H1 (cell line): ENCODE data around the gene DPF1. TPM values are rescaled to one million over a fixed set of nuclear protein-coding genes. Genes with fewer than 3 reads are reported as not detected.
A peak's percentile ranks its signal among the peaks of the same experiment; 100 is the strongest.

Experiments
- CTCF ChIA-PET: fragments of 300-600 bp; sonication (Branson Sonifier 250); formaldehyde crosslinking; loops from one replicate; lab custom pipeline; 2021; ENCODE audit not compliant: partially characterized antibody; lab: Charles Lee
- POLR2A ChIA-PET: fragments of 300-600 bp; sonication (Branson Sonifier 250); formaldehyde crosslinking; loops from one replicate; lab custom pipeline; 2021; ENCODE audit warnings: inconsistent platforms; ENCODE audit not compliant: partially characterized antibody; lab: Charles Lee
- DNase-seq, 2 experiments: peaks; one replicate each; pipeline versions ENCODE4 v3.0.0 to v3.0.0-alpha.2; 2010 to 2022; ENCODE audit warnings: low spot score in 2 of 2, low read depth in 1 of 2, mixed read lengths in 1 of 2
- FAIRE-seq: peaks from 2 replicates; lab custom pipeline; 2011; peaks lifted over from hg19 to GRCh38; lab: Jason Lieb, UNC
- H2AFZ ChIP-seq: 2 replicates; pipeline ENCODE4 v1.8.1; 2012; ENCODE audit warnings: low read length, inconsistent platforms
- H2AK5ac ChIP-seq: 2 replicates; pipeline ENCODE4 v1.6.1; 2013; ENCODE audit warnings: low read depth, low read length
- H2BK120ac ChIP-seq: replicated peaks from 2 replicates; pipeline ENCODE3; 2013; ENCODE audit warnings: low read depth, low read length, inconsistent platforms
- H2BK12ac ChIP-seq: 2 replicates; pipeline ENCODE4 v1.6.1; 2013; ENCODE audit warnings: low read depth, low read length
- H2BK15ac ChIP-seq: 2 replicates; pipeline ENCODE4 v1.6.1; 2013; ENCODE audit warnings: low read length
- H2BK20ac ChIP-seq: 2 replicates; pipeline ENCODE4 v1.6.1; 2013; ENCODE audit warnings: low read length
- H2BK5ac ChIP-seq: 2 replicates; pipeline ENCODE4 v1.6.1; 2013; ENCODE audit warnings: low read depth, low read length
- H3K14ac ChIP-seq: 2 replicates; pipeline ENCODE4 v1.6.1; 2013; ENCODE audit warnings: inconsistent platforms; ENCODE audit not compliant: insufficient read length
- H3K18ac ChIP-seq: 2 replicates; pipeline ENCODE4 v1.6.1; 2013; ENCODE audit warnings: low read length; ENCODE audit errors: extremely low read depth
- H3K23ac ChIP-seq: 2 replicates; pipeline ENCODE4 v1.6.1; 2013; ENCODE audit warnings: inconsistent platforms; ENCODE audit not compliant: insufficient read length
- H3K23me2 ChIP-seq: 2 replicates; pipeline ENCODE4 v1.6.1; 2013; ENCODE audit warnings: low read depth, low read length
- H3K27ac ChIP-seq: 2 replicates; pipeline ENCODE4 v1.6.1; 2011; ENCODE audit warnings: low read depth, low read length, inconsistent platforms
- H3K27me3 ChIP-seq, 4 experiments: replicated peaks in 1 of 4; 1 replicate in 1 of 4; 2 replicates in 3 of 4; pipeline versions ENCODE4 v1.6.1 to v1.8.1; 2011 to 2013; ENCODE audit warnings: low read length in 3 of 4, mild to moderate bottlenecking in 3 of 4, inconsistent platforms in 2 of 4, mixed read lengths in 2 of 4, moderate library complexity in 1 of 4; ENCODE audit not compliant: control insufficient read depth in 3 of 4, insufficient read depth in 3 of 4; ENCODE audit errors: extremely low read depth in 1 of 4
- H3K36me3 ChIP-seq, 4 experiments: 2 replicates each; pipeline versions ENCODE4 v1.6.1 to v1.8.1; 2011 to 2013; ENCODE audit warnings: mild to moderate bottlenecking in 4 of 4, low read length in 3 of 4, moderate library complexity in 2 of 4, control low read depth in 1 of 4, inconsistent platforms in 1 of 4; ENCODE audit not compliant: insufficient read depth in 4 of 4, control insufficient read depth in 2 of 4
- H3K4ac ChIP-seq: replicated peaks from 2 replicates; pipeline ENCODE3; 2013; ENCODE audit warnings: low read length, low read depth, mixed read lengths, inconsistent platforms; ENCODE audit not compliant: insufficient read length
- H3K4me1 ChIP-seq, 4 experiments: replicated peaks in 1 of 4; 1 replicate in 1 of 4; 2 replicates in 3 of 4; pipeline versions ENCODE4 v1.6.1 to v1.8.1; 2011 to 2013; ENCODE audit warnings: low read length in 3 of 4, inconsistent platforms in 2 of 4, mixed read lengths in 1 of 4; ENCODE audit not compliant: insufficient read depth in 4 of 4, control insufficient read depth in 3 of 4
- H3K4me2 ChIP-seq, 2 experiments: 2 replicates each; pipeline versions ENCODE4 v1.6.1 to v1.8.1; 2011 to 2013; ENCODE audit warnings: low read depth in 2 of 2, low read length in 2 of 2, control low read depth in 1 of 2, inconsistent platforms in 1 of 2, mild to moderate bottlenecking in 1 of 2; ENCODE audit not compliant: insufficient read depth in 1 of 2
- H3K4me3 ChIP-seq, 4 experiments: fragments of 200-600, 300-600 bp in 1 of 4; sonication (generic), shearing (Covaris generic), sonication (Bioruptor Twin) in 1 of 4; 2 replicates each; pipeline versions ENCODE4 v1.5.1 to v1.8.1; 2011 to 2016; ENCODE audit warnings: low read length in 4 of 4, low read depth in 3 of 4, control low read depth in 2 of 4, inconsistent platforms in 2 of 4, mild to moderate bottlenecking in 2 of 4, mixed read lengths in 1 of 4, moderate library complexity in 1 of 4; ENCODE audit not compliant: insufficient read depth in 2 of 4; ENCODE audit errors: extremely low read depth in 1 of 4
- H3K56ac ChIP-seq: replicated peaks from 2 replicates; pipeline ENCODE3; 2013; ENCODE audit warnings: low read depth, mild to moderate bottlenecking, mixed read lengths, low read length, inconsistent platforms; ENCODE audit not compliant: insufficient read length
- H3K79me1 ChIP-seq: 2 replicates; pipeline ENCODE4 v1.6.1; 2013; ENCODE audit warnings: low read depth, low read length, control low read depth
- H3K79me2 ChIP-seq, 2 experiments: 2 replicates each; pipeline versions ENCODE4 v1.6.1 to v1.8.1; 2012 to 2013; ENCODE audit warnings: low read length in 2 of 2, mild to moderate bottlenecking in 2 of 2, inconsistent platforms in 1 of 2; ENCODE audit not compliant: insufficient read depth in 2 of 2, control insufficient read depth in 1 of 2
- H3K9ac ChIP-seq, 4 experiments: replicated peaks in 1 of 4; 1 replicate in 1 of 4; 2 replicates in 3 of 4; pipeline versions ENCODE4 v1.6.1 to v1.8.1; 2011 to 2013; ENCODE audit warnings: low read depth in 3 of 4, low read length in 3 of 4, control low read depth in 2 of 4, mild to moderate bottlenecking in 2 of 4, moderate library complexity in 2 of 4, inconsistent platforms in 1 of 4; ENCODE audit errors: extremely low read depth in 1 of 4
- H3K9me3 ChIP-seq, 2 experiments: 2 replicates each; pipeline versions ENCODE4 v1.6.1 to v1.8.1; 2012 to 2013; ENCODE audit warnings: mild to moderate bottlenecking in 2 of 2, moderate library complexity in 2 of 2, control low read depth in 1 of 2, inconsistent platforms in 1 of 2, low read depth in 1 of 2, low read length in 1 of 2, mixed read lengths in 1 of 2; ENCODE audit not compliant: insufficient read depth in 2 of 2
- H4K20me1 ChIP-seq, 2 experiments: replicated peaks in 1 of 2; 2 replicates each; pipeline versions ENCODE3 to v1.8.1; 2011 to 2013; ENCODE audit warnings: inconsistent platforms in 2 of 2, low read length in 2 of 2, mild to moderate bottlenecking in 1 of 2; ENCODE audit not compliant: insufficient read depth in 2 of 2, control insufficient read depth in 1 of 2
- H4K5ac ChIP-seq: 2 replicates; pipeline ENCODE4 v1.6.1; 2013; ENCODE audit warnings: low read length, low read depth, mixed read lengths, inconsistent platforms; ENCODE audit not compliant: insufficient read length
- H4K8ac ChIP-seq: 2 replicates; pipeline ENCODE4 v1.8.0; 2013; ENCODE audit warnings: mild to moderate bottlenecking, moderate library complexity, low read length, inconsistent platforms; ENCODE audit not compliant: insufficient read depth; ENCODE audit errors: extremely low read depth
- H4K91ac ChIP-seq: replicated peaks from 2 replicates; pipeline ENCODE3; 2013; ENCODE audit warnings: low read length, mixed read lengths, inconsistent platforms; ENCODE audit not compliant: insufficient read length
- HDAC6 ChIP-seq: IDR thresholded peaks from one replicate; pipeline ENCODE4 v1.7.1; 2012; ENCODE audit warnings: low read depth, mild to moderate bottlenecking, inconsistent platforms, low read length, moderate library complexity
- RFX5 ChIP-seq: IDR thresholded peaks from 2 replicates; pipeline ENCODE4 v1.6.1; 2011; ENCODE audit warnings: low read depth, low read length, improper control_type of control experiment, borderline replicate concordance
- WGBS, 2 experiments: shearing (Covaris generic) in 1 of 2; methylation state at CpG; one replicate each; pipeline versions ENCODE4 v1.1.6 to v1.1.7; 2013 to 2015; ENCODE audit warnings: low lambda C conversion rate in 2 of 2, mixed read lengths in 2 of 2, inconsistent platforms in 1 of 2, low coverage in 1 of 2, missing lambda C conversion rate in 1 of 2; ENCODE audit not compliant: insufficient replicate concordance in 2 of 2, insufficient coverage in 1 of 2, insufficient read length in 1 of 2; ENCODE audit errors: extremely low coverage in 1 of 2, missing lambda C conversion rate in 1 of 2; 5-methylcytosine and 5-hydroxymethylcytosine counted together
- polyA plus RNA-seq, 7 experiments: library from polyadenylated mRNA; depleted of rRNA in 3 of 7; stranded (reverse) in 5 of 7; unstranded in 2 of 7; fragments of >200 nt in 5 of 7; fragments of 200-250 nt in 2 of 7; gene quantifications; 1 replicate in 5 of 7; 2 replicates in 1 of 7; 4 replicates in 1 of 7; pipeline versions ENCODE4 v1.2.1 to v1.2.3, GENCODE V29; 2011 to 2013; ENCODE audit warnings: missing spikeins in 2 of 7, mixed read lengths in 2 of 7
- total RNA-seq: library from RNA; stranded (reverse); fragmentation: NEBNext Ultra II Directional; extraction: Animal tissue kit (Norgen Biotek cat#: 25700); gene quantifications from 2 replicates; pipeline ENCODE4 v1.2.1, GENCODE V29; 2021

Gene DPF1
- total and polyA plus RNA-seq, 2 of the 8 experiments (the other 6 are each of a cell fraction or from before 2014, with no cell fraction given), result 12.9 to 15.6 TPM

- TF ChIP-seq HDAC6 (no peak), RFX5 (no peak)
- DNase-seq, result no peak
- POLR2A ChIA-PET, result interaction anchor here (0.6 to 1.2 kb wide), 2 partner anchors 16 to 178 kb away, joined by 3 read pairs; partner anchors contain the start of gene SPINT2
Measured at GRCh38 chr19:38248421-38248820, 24.4 kb upstream of the DPF1 start.

More at GRCh38 chr19:38248421-38248820, 24.4 kb upstream of the DPF1 start:
- Histone ChIP-seq H2BK120ac (no peak overlapping the region), H4K8ac (no peak overlapping the region), H3K36me3 (no peaks in the 10 kb centered on the region), H3K9ac (no peak overlapping the region), H3K4me3 (no peak overlapping the region), H4K91ac (no peak overlapping the region), H3K4me2 (no peak overlapping the region), H2BK20ac (no peak overlapping the region), H3K18ac (no peak overlapping the region), H2BK15ac (no peak overlapping the region), H4K5ac (no peak overlapping the region), H2AFZ (no peak overlapping the region), H4K20me1 (no peaks in the 10 kb centered on the region), H2BK12ac (no peak overlapping the region), H3K27me3 (no peaks in the 10 kb centered on the region; a peak in 2 of 7 replicates), H3K79me2 (no peaks in the 10 kb centered on the region), H2AK5ac (0 out of 2 replicates have a peak overlapping the region, but pooled peaks have one; percentile 17), H3K27ac (no peak overlapping the region), H3K4me1 (peaks cover 10 to 33% (median 22%) of the 10 kb centered on the region in 4 experiments), H3K79me1 (no peaks in the 10 kb centered on the region), H3K4ac (no peak overlapping the region), H3K23me2 (peaks cover 5% of the 10 kb centered on the region; the same call in 1 of the 2 replicates), H3K9me3 (no peaks in the 10 kb centered on the region), H2BK5ac (no peak overlapping the region), H3K14ac (no peak overlapping the region), H3K23ac (no peak overlapping the region), H3K56ac (no peak overlapping the region)
- CTCF ChIA-PET, result interaction anchor here (0.6 to 1.5 kb wide), 6 partner anchors 15 to 126 kb away, joined by 3 to 8 read pairs (median 3); partner anchors contain the start of genes CATSPERG, KCNK6 and PSMD8
- WGBS, 2 experiments, result 88% methylated on average over 7 of the region's 7 CpGs; no CpG with 5 or more reads in 1 of the 2 experiments
- FAIRE-seq, result no peak
